HG03039 (cell line): Measurements from ENCODE around the gene IRS4.

Experiments
- ATAC-seq: cut with Tn5 transposase; IDR thresholded peaks from one replicate; pipeline ENCODE4 v1.9.1; 2021; ENCODE audit warnings: mild to moderate bottlenecking, moderate library complexity; ENCODE audit not compliant: unreplicated experiment

The IRS4 gene

DNA sequence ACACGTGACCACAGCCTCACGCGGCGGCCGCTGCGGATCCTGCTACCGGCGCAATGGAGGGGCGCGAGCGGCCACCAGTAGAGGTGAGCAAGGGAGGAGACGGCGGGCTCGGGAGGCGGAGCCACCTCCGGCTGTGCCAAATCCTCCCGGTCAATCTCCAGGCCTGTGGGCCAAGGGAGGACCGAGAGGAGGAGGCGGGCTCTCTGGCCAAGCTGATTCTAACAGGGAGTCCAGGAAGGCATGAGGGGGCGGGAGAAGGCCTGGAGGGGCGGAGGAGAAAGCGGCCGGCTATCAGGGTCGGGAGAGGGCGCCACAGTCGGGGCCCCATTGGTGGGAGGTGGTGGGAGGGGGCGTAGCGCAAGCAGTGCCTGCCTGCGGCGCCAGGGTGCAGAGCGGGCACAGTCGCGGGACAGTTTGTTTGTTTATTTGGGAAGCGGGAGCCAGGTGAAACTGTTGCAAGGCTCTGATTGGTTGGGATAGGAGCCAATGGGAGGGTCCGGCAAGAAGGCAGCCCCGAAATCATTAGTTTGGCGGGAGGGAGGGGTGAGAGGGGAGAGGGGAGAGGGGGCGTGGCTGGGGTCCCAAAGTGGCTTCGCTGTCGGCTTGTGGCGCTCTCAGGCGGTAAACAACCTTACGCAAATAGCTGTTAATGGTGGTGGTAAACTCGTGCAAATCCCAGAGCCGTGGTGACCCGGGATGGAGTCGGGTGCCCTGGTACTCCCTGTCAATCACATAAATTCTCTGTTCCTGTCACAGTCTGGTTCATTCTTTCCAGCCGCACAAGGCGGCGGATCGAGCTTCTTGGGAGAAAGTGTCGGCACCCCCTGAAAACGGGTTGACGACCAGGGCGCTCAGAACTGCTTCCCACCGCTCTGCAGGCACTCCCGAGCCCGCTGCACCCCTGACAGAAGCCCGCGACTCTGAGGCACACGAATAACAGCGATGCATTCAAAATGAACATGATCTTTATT lies at the start of gene IRS4:
IRS4 (minus strand) TSS at position 55 of the 971 bp plus-strand sequence.
- no peak for ATAC-seq

GRCh38 chrX:108772549-108772948 lies 36.2 kb upstream of the IRS4 start:
- no peak for ATAC-seq

- ATAC-seq, result no peak
These were observed 27.2 kb upstream of the IRS4 start for GRCh38 chrX:108763559-108763958.

GRCh38 chrX:108740299-108740774 lies 4.0 kb upstream of the IRS4 start:
- ATAC-seq, result no peak

- ATAC-seq, result no peak
These were observed 1.4 kb upstream of the IRS4 start for GRCh38 chrX:108737754-108738153.

DNA sequence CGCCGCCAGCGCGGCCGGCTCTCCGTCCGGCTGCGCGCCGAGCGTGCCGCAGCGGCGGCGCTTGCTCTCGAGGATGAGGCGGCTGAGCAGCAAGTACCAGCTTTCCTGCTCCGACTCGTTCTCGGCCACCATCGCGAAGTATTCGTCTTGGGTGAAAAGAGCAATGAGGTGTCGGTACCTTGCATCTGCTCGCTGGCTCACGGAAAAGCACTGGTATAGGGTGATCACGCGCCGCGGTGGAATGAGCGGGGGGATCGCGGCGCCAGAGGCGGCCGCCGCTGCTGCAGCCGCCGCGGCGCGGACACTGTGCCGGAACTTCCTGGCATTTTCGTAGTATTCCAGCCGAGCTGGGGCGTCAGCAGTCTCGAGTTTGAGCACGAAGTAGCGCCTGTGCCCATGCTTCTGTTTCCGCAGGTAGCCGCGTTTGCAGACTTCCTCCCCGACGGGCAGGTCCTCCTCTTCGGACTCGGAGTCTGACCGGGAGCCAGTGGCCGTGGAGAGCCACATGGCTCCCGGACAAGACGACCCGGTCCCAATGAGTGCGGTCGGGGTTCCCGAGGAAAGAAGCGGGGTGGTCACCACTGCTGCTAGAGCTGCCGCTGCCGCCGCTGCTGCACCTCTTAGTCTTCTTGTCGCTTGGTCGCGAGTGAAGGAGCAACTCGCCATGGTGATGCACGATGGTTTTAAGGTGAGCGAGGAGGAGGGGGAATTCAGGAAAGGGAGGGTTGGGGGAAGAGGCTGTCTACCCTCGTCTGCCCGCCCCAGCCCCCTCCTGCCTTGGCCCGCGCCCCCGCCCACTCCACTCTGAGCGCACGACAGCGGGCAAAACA lies 469 bp downstream of the IRS4 start:
- ATAC-seq, result no peak

DNA sequence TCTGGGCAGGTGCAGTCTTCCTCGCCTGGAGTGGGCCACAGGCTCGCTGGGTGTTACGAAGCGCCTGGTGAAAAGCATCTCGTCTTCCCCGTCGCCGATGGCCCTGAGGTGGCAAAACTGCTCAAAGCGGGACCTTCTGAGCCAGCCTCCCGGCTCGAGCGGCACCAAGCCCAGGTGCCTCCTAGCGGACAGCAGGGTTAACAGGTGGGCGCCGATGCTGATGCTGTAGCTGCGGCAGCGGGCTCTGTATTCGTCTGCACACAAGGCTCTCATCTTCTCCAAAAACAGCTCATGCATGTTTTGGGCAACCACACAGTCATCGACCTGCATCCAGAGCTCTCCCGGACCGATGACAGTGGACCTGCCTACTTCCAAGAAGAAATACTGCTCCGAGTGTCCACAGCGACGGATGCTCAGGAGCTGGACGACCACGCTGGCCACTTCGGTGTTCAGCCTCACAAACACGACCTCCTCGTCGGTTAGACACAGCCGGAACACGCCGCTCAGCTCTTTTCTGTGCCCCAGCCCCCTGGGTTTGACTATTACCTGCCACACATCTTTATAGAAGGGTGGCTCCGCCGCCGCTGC lies 1.2 kb downstream of the IRS4 start:
- ATAC-seq, result no peak

DNA sequence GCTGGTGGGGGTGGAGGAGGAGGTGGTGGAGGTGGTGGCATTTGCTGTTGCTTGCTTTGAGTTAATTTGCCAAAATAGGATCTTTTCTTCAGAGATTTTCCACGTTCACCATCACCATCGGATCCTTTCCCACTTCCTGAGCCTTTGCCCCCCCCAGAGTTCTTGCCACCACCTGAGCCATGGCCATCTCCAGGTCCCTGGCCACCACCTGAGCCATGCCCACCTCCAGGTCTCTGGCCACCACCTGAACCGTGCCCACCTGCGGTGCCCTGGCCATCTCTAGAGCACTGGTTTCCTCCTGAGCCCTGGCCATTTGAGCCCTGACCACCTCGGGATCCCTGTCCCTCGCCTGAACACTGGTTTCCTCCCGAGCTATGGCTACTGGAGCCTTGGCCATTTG lies 1.9 kb downstream of the IRS4 start:
- ATAC-seq, result no peak

- ATAC-seq, result no peak
These were observed 3.6 kb downstream of the IRS4 start for GRCh38 chrX:108732630-108733321.

- no peak for ATAC-seq
These were observed 5.2 kb downstream of the IRS4 start for GRCh38 chrX:108731153-108731552.

- ATAC-seq, result no peak
These were observed 9.6 kb downstream of the IRS4 start for GRCh38 chrX:108726748-108727147.

DNA sequence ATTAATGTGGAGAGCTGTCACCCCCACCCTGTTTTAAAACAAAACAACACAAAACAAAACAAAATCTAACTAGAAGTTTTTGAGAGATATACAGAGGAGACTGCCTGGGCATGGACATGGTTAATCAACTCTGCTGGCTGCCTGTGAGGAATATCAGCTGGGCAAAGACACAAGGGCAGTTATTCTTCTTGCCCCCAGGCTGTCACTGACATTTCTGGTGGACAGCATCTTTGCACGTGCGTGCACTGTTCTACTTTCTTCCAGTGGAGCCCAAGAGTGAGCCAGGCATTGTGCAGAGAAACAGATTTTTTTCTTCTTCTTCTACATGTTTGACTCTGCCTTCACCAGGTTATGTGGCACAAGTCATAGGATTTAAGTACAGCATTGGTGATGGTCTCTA lies 13.8 kb downstream of the IRS4 start:
- ATAC-seq, result no peak

- ATAC-seq, result no peak
These were observed 23.5 kb downstream of the IRS4 start for GRCh38 chrX:108712886-108713285.

GRCh38 chrX:108704839-108705238 lies 31.5 kb downstream of the IRS4 start:
- ATAC-seq, result no peak

- no peak for ATAC-seq
These were observed 33.8 kb downstream of the IRS4 start for GRCh38 chrX:108702530-108702929.

- no peak for ATAC-seq
These were observed 34.7 kb downstream of the IRS4 start for GRCh38 chrX:108701633-108702032.

DNA sequence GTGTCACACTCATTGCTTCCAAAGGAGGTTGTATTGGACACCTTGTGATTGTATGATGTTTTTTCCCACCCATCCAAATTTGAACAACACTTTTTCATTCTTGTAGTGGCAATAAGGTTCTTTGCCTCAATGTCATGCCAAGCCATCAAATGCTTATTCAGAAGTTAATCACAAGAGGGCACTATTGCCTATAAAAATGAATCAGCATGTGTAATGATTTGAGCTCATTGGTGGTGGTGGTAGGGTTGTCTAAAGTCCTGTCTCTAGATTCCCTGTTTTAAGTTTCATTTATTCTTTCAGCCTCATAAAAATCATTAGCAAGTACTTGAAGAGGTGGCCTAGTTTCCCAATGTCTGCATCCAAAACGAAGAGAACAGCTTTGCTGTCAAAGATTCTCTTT lies 37.0 kb downstream of the IRS4 start:
- no peak for ATAC-seq

GRCh38 chrX:108696690-108697089 lies 39.7 kb downstream of the IRS4 start:
- no peak for ATAC-seq
